ENCODE data around the gene GNG12. TPM values are rescaled to one million over a fixed set of nuclear protein-coding genes. Genes with fewer than 3 reads are reported as not detected.

GNG12 gene
- total and polyA plus RNA-seq, 9 of the 15 experiments (the other 6 are each of a cell fraction or from before 2014, with no cell fraction given): 2.6 to 6.0 (median 4.1) TPM

DNA sequence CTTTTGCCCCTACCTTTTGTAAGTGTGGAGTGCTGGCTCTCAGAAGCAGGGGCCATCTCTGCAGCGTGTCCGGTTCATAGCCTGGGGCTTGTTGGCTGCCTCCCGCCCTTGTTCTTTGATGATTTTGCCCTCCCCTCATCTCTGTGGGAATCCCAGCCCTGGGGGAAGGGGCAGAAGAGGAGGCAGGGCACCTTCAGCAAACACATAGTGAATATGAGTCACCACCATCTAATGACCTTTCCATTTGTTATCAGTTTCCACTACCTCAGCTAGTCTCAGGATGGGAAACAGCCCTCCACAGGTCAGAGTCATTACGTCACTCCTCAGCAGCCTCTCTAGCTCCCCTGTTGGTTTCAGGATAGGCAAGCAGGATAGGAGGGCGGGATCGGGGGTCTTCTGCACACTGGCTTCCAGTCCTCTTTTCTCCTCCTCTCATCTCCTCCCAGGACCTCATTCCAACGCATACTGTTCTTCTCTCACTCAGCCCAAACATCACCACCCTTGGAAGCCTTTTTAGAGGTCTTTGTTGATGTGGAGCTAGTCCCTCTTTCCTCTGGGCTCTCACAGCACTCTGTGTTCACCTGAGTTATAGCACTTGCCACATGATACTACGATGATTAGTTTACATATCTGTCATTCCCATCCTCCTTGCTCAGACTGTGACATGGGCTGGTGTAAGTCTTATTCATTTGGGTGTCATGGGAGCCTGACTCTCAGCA lies 132.4 kb downstream of the GNG12 start (continued):
- TF ChIP-seq ZNF766 (CRISPR knock-in tag; conservative IDR thresholded peaks at IDR 0.05): peak; percentile 41; the same call in 1 of the 2 replicates
- TF ChIP-seq CEBPB (tag; IDR thresholded peaks at IDR 0.05): peak; percentile 65
- peak in 1 of 2 experiments; percentile 23; a peak in 1 of 4 replicates for TF ChIP-seq TBL1XR1 (IDR thresholded peaks at IDR 0.05; ENCODE audit: low read length in 2 of 2)
- TF ChIP-seq MTA2 (IDR thresholded peaks at IDR 0.05; ENCODE audit: low read depth): peak; percentile 36; the same call in 1 of the 2 replicates
- TF ChIP-seq CHD4 (IDR thresholded peaks at IDR 0.05; ENCODE audit: insufficient read depth, insufficient replicate concordance, low read depth, low read length, poor library complexity, severe bottlenecking): no peak
- peak; percentile 67; the same call in 1 of the 2 replicates for TF ChIP-seq NCOA1 (IDR thresholded peaks at IDR 0.05; ENCODE audit: low read depth)
- TF ChIP-seq RAD21 (CRISPR knock-in tag; conservative IDR thresholded peaks at IDR 0.05 in 1 of 2, IDR thresholded peaks at IDR 0.05 in 1 of 2): peak in 1 of 2 experiments; percentile 36; a peak in 2 of 4 replicates
- TF ChIP-seq, protein P1, sequence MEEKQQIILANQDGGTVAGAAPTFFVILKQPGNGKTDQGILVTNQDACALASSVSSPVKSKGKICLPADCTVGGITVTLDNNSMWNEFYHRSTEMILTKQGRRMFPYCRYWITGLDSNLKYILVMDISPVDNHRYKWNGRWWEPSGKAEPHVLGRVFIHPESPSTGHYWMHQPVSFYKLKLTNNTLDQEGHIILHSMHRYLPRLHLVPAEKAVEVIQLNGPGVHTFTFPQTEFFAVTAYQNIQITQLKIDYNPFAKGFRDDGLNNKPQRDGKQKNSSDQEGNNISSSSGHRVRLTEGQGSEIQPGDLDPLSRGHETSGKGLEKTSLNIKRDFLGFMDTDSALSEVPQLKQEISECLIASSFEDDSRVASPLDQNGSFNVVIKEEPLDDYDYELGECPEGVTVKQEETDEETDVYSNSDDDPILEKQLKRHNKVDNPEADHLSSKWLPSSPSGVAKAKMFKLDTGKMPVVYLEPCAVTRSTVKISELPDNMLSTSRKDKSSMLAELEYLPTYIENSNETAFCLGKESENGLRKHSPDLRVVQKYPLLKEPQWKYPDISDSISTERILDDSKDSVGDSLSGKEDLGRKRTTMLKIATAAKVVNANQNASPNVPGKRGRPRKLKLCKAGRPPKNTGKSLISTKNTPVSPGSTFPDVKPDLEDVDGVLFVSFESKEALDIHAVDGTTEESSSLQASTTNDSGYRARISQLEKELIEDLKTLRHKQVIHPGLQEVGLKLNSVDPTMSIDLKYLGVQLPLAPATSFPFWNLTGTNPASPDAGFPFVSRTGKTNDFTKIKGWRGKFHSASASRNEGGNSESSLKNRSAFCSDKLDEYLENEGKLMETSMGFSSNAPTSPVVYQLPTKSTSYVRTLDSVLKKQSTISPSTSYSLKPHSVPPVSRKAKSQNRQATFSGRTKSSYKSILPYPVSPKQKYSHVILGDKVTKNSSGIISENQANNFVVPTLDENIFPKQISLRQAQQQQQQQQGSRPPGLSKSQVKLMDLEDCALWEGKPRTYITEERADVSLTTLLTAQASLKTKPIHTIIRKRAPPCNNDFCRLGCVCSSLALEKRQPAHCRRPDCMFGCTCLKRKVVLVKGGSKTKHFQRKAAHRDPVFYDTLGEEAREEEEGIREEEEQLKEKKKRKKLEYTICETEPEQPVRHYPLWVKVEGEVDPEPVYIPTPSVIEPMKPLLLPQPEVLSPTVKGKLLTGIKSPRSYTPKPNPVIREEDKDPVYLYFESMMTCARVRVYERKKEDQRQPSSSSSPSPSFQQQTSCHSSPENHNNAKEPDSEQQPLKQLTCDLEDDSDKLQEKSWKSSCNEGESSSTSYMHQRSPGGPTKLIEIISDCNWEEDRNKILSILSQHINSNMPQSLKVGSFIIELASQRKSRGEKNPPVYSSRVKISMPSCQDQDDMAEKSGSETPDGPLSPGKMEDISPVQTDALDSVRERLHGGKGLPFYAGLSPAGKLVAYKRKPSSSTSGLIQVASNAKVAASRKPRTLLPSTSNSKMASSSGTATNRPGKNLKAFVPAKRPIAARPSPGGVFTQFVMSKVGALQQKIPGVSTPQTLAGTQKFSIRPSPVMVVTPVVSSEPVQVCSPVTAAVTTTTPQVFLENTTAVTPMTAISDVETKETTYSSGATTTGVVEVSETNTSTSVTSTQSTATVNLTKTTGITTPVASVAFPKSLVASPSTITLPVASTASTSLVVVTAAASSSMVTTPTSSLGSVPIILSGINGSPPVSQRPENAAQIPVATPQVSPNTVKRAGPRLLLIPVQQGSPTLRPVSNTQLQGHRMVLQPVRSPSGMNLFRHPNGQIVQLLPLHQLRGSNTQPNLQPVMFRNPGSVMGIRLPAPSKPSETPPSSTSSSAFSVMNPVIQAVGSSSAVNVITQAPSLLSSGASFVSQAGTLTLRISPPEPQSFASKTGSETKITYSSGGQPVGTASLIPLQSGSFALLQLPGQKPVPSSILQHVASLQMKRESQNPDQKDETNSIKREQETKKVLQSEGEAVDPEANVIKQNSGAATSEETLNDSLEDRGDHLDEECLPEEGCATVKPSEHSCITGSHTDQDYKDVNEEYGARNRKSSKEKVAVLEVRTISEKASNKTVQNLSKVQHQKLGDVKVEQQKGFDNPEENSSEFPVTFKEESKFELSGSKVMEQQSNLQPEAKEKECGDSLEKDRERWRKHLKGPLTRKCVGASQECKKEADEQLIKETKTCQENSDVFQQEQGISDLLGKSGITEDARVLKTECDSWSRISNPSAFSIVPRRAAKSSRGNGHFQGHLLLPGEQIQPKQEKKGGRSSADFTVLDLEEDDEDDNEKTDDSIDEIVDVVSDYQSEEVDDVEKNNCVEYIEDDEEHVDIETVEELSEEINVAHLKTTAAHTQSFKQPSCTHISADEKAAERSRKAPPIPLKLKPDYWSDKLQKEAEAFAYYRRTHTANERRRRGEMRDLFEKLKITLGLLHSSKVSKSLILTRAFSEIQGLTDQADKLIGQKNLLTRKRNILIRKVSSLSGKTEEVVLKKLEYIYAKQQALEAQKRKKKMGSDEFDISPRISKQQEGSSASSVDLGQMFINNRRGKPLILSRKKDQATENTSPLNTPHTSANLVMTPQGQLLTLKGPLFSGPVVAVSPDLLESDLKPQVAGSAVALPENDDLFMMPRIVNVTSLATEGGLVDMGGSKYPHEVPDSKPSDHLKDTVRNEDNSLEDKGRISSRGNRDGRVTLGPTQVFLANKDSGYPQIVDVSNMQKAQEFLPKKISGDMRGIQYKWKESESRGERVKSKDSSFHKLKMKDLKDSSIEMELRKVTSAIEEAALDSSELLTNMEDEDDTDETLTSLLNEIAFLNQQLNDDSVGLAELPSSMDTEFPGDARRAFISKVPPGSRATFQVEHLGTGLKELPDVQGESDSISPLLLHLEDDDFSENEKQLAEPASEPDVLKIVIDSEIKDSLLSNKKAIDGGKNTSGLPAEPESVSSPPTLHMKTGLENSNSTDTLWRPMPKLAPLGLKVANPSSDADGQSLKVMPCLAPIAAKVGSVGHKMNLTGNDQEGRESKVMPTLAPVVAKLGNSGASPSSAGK (IDR thresholded peaks at IDR 0.05): peak; percentile 28; the same call in 1 of the 2 replicates
- peak; percentile 79 for TF ChIP-seq TAF9B (IDR thresholded peaks at IDR 0.05; ENCODE audit: partially characterized antibody)
- no peak for TF ChIP-seq ZKSCAN8 (CRISPR knock-in tag; IDR thresholded peaks at IDR 0.05)
- no peak for TF ChIP-seq FOXA1 (IDR thresholded peaks at IDR 0.05; ENCODE audit: borderline replicate concordance)
- peak; percentile 79; the same call in 1 of the 2 replicates for TF ChIP-seq MTA1 (IDR thresholded peaks at IDR 0.05; ENCODE audit: borderline replicate concordance)
- TF ChIP-seq SMAD4 (CRISPR knock-in tag; conservative IDR thresholded peaks at IDR 0.05): 0 out of 2 replicates have a peak, but pooled peaks have one; percentile 27
- no peak for TF ChIP-seq ZNF239 (CRISPR knock-in tag; IDR thresholded peaks at IDR 0.05)

Data from K562 (cell line).